Hematopoietic multipotent progenitor cell treated with erythropoietin and hydrocortisone succinate and interleukin-3 and kit ligand, for 15 days (in vitro differentiated cells): Measurements from ENCODE around the gene ITGB2.
"Not testable (repeated sequence)": the region's sequence is repeated elsewhere in the genome, so short reads cannot be mapped to it uniquely, and the experiment has no call there.

Experiments
- DNase-seq: peaks from one replicate; pipeline ENCODE4 v3.0.0-alpha.2; 2015; ENCODE audit warnings: low spot score

Gene ITGB2

DNA sequence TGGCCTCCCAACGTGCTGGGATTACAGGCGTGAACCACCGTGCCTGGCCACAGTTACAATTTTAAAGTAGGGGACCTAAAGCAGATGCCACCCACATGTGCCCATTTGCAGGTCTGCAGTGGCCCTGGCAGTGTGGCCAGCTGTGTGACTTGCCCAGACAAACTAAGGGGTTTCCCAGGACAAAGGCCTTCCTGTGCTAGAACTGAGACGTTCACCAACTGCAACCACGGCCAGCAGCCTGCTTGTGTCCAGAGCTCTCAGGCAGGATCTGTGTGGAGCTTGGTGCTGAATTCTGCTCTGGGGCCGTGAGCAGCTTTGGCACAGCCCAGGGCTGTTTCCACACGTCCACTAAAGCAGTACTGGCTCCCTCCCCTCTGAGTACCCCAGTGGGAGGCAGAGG lies 36.6 kb downstream of the ITGB2 start:
- no peak for DNase-seq

DNA sequence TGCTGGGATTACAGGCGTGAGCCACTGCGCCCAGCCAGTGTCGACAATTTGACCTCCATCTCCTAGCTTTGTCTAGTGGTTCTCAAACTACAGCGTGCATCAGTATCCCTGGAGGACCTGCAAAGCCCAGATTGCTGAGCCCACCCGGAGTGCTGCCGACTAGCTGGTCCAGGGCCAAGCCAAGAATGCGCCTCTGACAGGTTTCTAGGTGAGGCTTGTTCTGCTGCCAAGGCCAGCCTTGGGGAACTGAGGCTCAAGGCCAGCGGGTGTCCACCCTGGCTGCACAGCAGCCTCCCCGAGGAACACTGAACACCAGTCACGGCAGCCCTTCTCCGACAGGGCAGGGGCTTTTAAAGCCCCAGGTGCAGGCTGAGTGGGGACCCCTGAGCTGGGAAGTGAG lies 37.4 kb downstream of the ITGB2 start:
- DNase-seq, result no peak

DNA sequence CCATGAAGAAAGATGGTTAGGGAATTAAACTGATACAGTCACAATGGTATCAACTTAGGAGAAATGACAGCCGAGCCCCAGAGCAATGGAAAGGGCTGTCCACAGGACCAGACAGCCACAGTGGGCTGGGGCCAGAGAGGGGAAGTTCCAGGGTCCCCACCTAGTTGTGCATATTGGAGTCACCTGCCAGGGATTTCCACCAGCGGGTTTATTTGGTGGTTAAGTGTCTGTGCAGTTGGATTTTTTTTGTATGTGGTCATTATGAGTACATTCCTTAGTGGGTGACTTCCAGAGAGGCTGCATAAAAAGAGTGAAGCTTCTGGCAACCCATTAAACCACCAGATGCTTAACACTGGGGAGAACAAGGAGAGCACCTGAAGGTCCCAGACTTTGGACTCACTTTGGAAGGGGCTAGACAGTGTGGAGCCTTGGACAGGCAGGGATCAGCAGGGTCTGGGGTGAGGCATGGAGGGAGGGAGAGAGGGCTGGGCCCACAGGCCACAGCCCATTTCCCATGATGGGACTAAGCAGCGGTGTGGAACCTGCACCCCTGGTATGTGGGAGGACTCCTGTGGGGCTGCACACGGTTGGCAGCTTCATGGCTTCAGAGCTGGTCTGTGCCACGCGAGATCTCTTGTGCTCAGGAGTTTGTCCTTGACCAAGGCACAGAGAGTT lies 39.4 kb downstream of the ITGB2 start:
- no peak for DNase-seq

DNA sequence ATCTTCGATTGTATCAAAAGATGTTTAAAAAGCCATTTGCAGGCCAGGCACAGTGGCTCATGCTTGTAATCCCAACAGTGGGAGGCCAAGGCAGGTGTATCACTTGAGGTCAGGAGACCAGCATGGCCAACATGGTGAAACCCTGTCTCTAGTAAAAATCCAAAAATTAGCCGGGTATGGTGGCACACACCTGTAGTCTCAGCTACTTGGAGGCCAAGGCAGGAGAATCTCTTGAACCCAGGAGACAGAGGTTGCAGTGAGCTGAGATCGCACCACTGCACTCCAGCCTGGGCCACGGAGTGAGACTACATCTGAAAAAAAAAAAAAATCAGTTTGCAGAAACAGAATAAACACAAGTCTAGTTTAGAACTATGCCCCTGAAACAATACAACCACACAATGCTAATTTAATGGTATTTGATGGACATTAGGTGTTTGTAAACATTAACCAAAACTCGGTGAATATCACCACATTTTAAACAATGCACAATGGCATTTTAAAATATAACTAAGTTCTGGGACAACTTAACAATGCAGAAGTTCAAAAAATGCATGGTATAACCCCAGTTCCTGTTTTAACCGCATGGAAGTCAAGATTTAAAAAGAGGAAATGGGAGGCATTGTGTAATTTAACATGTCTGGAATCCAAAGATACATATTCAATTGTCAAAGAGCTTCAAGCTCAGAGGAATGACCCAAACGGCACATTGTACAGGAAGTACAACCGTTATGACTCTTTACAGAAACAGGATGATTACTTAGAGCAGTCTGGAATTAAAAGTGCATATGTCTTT lies 40.1 kb downstream of the ITGB2 start:
- no peak for DNase-seq

DNA sequence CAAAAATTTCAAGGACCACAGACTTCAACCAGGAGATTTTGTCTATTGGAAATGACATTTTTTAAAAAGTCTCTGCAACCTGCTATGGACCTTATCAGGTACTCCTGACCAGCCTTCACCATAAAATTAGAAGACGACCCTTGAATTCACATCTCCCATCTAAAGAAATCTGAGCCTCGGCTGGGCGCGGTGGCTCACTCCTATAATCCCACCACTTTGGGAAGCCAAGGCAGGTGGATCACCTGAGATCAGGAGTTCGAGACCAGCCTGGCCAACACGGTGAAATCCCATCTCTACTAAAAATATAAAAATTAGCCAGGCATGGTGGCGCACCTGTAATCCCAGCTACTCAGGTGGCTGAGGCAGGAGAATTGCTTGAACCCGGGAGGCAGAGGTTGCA lies 41.5 kb downstream of the ITGB2 start:
- DNase-seq, result not testable (repeated sequence)

DNA sequence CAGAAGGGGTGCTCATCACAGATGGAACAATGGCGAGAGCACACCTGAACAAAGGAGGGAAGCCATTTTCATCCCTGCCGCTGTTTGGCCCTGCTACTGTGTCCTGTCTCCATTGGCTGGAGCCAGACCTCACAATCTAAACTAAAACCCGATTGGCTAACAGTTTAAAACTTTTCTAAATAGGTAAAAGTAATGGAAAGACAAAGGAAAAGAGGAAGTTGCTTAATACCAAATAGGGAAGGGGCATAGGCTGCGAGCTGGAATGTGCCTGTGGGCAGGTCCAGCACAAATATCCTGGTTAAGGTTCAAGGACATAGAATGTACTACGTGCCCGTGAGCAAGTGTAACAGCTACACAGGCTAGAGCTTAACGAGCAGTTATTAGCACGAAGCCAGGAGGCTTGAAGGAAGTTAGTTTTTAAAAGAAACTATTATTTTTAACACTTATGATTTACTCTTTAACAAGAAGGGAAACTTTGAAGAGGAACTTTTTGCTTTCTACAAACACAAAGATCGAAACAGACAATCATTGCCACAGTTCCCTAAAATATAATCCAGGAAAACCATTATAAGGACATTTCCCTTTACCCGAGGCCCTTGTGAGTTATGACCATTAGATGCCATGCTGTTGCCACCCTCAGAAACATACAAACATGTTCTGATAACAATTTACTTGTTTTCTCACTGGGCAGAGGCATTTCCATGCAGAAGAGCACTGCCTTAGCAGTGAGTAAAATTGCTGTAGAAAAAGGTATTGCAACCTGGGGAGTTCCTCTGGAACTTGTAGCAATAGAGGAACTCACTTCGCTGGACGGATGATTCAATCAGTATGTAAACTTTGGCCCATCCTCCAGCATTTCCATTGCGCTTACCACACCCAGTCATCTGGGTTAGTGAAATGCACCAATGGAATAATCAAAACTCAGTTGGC lies 42.4 kb downstream of the ITGB2 start:
- no peak for DNase-seq

DNA sequence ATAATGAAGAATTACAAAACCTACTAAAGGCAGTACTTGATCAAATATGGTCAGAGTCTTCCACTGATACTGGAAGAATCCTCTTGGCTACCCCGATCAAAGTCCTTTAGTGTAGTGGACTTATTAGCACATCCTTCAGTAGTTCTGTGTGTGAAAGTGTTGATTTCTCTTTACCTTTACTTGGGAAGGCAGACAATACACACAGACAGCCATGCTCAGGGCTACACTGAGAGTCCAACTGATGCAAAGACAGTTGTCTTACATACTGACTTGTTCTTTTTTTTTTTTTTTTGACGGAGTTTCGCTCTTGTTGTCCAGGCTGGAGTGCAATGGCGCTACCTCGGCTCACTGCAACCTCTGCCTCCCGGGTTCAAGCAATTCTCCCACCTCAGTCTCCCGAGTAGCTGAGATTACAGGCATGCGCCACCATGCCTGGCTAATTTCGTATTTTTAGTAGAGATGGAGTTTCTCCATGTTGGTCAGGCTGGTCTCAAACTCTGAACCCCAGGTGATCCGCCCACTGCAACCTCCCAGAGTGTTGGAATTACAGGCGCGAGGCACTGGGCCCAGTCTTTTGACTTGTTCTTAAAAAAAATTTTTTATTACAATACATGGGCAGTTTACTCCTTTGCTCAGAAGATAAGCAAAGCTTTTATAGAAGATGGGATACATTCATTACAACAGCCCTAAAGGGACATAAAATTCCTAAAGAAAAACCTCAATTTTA lies 43.7 kb downstream of the ITGB2 start:
- no peak for DNase-seq

DNA sequence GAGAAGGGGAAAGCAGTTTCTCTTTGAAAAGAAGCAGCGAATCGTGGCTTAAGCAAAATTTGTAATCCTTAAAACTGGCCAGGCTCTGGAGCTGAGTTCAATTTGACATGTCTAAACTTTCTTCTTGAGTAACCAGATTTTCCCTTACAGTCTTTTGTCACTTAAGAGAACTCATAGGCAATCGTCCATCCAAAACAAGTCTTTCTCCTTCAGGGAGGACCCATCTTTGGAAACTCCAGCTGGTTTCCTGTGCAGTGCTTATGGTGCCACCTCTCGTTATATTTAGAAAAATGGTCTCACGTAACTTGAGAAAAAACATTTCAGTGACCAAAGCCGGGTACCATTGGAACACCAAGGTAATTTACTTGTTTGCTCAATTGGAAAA lies 45.4 kb downstream of the ITGB2 start:
- DNase-seq, result peak; percentile 70

DNA sequence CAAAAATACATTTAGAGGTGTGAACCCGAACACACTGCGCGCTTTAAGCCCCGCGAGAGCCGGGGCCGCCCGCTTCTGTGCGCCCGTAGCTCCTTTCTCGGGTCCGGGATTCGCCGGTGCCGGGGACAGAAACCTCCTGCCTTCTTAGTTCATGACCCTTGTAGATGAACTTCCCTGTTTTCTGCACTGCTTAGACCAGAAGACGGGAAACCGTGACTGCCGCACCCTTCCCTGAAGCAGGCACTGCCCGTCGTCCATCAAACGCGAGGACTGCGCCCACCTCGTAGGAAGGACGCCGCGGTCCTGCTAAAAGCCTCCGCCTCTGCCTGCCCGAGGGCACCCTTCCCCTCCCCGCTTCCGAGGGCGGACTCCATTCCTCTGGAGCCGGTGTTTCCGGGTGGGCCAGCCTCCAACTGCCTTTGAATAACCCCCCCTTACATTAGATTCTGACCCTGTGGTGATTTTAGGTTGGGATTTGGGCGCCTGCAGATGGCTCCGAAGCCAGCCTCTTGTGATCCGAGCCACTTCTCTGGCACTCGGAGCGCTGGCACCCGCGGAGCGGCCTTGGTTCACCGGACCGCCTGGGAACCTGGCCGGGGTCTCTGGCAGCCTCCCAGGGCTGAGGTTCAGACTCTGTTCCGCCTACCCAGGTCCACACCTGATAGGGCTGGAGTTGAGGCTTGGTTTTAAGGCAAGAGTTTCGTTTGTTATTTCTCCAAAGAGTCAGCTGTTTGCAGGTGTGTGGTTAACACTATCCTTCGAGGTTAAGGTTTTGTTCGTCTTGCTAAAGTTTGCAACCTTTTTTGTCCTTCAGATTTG lies 46.0 kb downstream of the ITGB2 start:
- DNase-seq, result peak; percentile 43

DNA sequence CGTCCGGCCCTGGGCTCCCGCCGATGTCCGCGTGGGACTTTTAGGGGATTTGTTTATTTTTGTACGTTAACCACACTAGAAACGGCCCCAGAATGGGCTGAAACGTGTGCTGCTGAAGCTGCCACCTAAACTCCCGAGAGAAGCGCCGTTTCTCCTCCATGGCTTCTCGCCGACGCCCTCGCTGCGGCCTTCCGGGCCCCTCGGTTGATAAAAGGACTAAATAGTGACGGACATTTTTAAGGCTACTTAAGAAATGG lies 46.5 kb downstream of the ITGB2 start:
- no peak for DNase-seq

DNA sequence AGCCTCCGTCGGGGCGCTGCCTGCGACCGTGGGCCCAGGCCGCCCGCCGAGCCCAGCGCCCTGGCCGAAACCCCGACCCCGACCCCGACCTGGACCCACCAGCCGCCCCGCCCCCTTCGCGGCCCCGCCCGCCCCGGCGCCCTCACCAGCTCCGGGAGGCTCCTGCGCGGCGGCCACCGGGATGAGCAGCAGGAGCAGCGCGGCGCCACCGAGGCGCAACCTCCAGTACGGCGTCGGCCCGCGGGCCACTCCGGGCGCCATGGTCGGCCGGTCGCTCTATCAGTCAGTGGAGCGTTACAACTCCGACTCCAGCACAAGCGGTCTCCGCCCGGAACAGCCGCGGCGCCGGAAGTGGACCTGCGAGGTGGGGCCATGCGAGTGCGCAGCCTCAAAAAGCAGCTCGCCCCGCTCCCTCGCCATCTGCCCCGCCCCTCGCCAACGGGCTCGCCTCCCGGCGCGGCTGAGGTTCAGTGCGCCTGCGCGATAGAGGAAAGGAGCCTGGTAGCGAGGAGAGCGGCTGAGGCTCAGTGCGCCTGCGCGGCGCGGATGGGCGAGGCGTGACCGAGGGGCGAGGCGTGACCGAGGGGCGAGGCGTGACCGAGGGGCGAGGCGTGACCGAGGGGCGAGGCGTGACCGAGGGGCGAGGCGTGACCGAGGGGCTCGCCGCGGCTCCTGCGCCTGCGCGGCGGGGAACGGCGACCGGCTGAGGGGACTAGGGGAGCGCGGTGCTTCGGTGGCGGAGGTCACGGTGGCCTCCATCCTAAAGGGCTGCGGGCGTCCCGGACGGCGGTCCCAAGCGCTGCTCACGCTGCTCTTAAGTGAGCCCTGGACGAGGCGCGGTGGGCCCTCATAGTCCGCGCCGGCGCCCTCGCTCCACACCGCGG lies 47.1 kb downstream of the ITGB2 start, which contains the start of gene PTTG1IP:
PTTG1IP (minus strand) TSS at position 335 of the 884 bp plus-strand sequence; CDS start at position 261, 74 bp downstream.
- DNase-seq, result peak; percentile 99

DNA sequence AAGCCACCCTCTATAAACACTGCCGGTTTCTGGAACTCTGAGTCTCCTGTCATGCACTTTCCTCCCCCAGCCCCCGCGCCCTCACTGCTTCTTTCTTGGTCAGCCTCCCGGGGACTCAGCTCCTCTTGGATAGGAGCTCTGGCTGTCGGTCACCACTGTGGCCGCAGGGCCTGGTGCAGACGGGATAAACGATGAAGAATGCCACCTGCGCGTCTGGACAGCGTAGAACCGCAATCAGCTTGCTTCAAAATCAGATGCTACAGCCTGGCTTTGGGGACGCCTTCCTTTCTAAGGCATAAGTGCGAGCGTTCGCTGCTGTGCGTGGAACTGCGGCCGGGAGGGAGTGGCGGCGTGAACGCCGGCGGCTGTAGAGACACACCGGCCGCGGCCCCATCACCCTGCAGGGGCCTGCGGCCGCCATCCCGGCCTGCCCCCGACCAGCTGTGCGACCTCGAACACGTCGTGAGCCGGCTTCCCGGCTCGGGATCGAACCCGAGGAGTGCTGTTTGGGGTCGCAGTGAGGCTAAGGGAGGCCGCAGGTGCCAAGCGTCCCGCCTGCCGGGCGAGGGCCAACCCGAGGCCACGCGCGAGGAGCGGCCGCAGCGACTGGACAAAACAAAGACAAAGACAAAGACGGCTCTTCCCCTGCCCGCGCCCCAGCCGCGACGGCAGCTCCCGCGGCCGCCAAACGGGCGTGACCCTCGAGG lies 47.9 kb downstream of the ITGB2 start:
- DNase-seq, result peak; percentile 41

DNA sequence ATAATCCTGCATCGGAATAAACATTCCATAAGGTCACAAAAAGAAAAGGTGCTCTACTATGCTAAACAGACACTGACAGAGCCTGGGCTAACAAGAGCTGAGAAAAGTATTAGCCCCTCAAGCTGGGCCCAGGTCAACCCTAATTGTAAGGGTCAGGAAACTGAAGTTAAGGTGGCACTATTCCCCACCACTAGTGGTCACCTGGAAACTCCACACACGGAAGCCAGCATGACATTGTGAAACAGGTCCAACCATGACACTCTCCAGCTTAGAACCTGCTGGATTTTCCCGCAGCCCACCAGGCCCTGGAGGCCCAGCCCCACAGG lies 48.4 kb downstream of the ITGB2 start:
- no peak for DNase-seq

DNA sequence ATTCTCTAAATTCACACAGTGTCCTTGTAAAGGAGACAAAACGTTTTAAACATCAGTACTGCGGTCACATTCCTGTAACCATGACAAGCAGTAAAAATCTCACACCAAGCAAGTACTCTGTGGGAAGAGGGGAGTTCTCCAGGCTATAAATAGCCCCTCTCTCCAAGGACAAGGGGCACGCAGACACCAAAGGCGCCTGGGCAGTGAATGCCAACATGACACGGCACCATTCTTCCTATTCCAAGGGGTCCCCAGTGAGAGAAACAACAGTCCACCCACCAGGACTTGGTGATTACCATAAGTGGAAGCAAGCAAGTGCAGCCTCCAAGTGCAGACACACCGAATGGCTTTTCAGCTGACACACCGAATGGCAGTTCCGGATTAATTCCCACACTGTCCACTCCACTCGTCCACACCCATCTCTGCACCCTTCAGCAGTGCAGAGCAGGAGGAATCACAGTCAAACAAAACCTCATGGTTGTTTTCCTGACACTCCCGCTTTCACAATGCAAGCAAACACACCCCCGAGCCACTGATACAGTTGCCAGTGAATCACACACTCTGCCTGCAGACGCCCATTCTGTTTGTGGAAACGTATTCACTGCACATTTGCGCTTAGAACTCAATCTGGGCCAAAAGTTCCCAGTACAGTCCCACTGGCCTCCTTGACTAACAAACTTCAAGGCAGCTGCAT lies 49.0 kb downstream of the ITGB2 start:
- DNase-seq, result peak; percentile 40

DNA sequence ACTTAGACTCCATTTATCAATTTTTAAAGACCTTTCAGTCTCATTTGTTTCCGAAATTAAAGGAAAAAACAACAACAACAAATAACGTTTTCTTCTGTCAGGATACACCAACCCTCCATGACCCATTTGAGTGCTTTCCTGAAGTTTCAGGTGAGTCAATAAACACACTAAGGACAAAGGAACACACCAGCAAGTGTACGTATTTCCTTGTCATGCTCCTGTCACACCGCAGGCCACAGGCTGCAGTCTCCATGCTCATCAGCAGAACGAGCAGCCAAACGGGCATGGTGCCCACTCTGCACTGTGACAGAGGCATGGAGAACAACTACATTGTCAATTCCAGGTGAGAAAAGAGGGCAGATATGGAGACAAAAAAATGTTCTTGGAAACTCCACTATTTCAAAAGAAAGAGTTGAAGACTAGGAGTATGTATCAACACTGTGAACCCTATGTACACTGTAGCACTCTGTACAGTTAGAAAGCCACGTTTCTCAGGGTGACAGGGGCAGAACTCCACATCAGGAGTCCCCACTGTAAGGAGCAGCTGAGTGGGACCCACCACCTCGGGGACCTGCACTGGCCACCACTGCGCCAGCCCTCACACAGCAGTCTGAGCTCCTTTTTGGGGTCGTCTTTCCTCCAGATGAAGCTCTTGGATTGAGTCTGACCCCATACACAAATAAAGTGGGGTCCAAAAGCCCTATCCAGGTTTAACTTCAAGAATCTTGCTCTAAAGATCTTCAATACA lies 49.8 kb downstream of the ITGB2 start:
- peak; percentile 39 for DNase-seq

DNA sequence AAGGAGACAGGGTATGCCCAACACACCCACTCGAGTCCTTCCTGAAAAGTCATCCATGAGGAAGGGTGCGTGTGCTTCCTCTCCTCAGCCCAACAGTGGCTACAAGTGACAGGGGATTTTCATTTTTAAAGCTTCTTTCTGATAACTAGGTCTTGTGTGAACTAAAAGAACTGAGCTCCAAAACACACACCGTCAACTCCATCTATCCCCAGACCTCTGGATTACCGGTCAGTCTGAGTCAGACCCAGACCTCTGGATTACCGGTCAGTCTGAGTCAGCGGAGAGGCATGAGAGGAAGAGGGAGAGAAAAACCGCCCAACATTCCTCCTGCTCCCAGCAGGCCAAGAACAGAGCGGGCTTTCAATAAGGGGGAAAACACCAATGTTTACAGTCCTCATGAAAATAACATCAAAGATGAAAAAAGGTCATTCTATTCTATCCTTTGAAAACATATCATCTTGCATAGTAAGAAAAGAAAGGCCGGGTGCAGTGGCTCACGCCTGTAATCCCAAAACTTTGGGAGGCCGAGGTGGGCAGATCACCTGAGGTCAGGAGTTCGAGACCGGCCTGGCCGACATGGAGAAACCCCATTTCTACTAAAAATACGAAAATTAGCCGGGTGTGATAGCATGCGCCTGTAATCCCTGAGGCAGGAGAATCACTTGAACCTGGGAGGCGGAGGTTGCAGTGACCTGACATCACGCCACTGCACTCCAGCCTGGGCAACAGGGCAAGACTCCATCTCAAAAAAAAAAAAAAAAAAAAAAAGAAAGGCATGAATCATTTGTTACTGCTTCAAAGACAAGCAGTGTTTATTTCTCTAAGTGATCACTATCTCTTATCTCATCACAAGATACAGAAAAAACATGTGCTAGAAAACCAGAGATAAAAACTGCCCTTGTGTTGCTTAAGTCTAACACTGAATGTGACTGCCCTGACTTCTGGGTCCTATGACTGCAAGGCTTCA lies 50.6 kb downstream of the ITGB2 start:
- DNase-seq, result no peak

DNA sequence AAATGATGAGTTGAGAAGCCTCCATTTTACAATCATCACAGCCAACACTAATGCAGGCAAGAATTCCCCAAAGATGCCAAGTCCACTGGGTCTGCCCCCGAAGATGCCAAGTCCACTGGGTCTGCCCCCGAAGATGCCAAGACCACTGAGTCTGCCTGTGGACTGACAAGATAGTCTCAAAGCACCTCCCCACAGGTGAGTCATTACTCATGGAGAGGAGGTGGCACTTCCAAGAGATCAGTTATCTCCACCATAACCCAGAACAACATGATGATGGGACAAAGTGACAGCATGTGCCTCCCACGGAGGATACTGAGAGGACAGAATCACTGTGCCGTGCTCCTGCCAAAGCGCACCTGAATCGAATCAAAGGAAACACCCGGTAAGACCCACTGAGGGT lies 52.0 kb downstream of the ITGB2 start:
- DNase-seq, result no peak
